ENCODE measurements around the gene GLG1. TPM values are rescaled to one million over a fixed set of nuclear protein-coding genes. Genes with fewer than 3 reads are reported as not detected.
A peak's percentile ranks its signal among the peaks of the same experiment; 100 is the strongest.

GLG1 gene
- total and polyA plus RNA-seq, 4 donors, result 107 to 149 (median 121) TPM

DNA sequence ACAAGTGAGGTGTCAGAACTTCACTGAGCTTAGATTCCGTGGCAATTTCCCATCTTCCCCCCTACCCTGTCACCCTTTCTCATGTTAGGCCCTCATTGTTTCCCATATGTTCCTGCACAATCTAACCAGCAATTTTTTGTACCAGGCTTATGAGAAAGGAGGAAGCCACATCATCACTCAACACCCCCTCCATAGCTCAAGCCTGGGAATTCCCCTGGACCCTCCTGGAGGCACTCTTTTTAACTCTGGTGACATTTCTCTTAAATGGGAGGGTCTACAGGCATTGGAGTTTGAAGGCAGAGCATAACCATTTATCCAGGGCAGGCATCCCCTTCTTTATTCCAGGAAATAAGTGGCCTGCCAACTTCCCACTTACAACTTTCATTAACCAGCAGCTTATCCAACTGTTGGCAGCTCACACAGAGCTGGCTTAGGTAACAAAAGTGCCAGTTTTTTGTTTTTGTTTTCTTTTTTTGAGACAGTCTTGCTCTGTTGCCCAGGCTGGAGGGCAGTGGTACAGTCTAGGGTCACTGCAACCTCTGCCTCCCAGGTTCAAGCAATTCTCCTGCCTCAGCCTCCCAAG, 10.4 kb upstream of the GLG1 start:
- peak in 3 of 6 donors; percentile 17 to 61 (median 38) for DNase-seq (ENCODE audit: low read depth in 4 of 6, low spot score in 6 of 6)
- Histone ChIP-seq H3K36me3 (ENCODE audit: control insufficient read depth, insufficient read depth, low read length) (peaks cover 5% of the 10 kb centered on the region), H3K4me1 (ENCODE audit: control insufficient read depth, insufficient read depth, low read length) (peaks cover 4% of the 10 kb centered on the region), H3K27me3 (ENCODE audit: control insufficient read depth, insufficient read depth, low read length) (no peaks in the 10 kb centered on the region), H3K4me3 (ENCODE audit: low read depth, low read length) (no peak overlapping the region), H3K9me3 (ENCODE audit: control insufficient read depth, insufficient read depth, low read length) (no peaks in the 10 kb centered on the region), H3K27ac (ENCODE audit: low read depth, low read length) (no peak overlapping the region)
- 71% methylated on average over 1 of the region's 1 CpG for WGBS (ENCODE audit: insufficient coverage)

DNA sequence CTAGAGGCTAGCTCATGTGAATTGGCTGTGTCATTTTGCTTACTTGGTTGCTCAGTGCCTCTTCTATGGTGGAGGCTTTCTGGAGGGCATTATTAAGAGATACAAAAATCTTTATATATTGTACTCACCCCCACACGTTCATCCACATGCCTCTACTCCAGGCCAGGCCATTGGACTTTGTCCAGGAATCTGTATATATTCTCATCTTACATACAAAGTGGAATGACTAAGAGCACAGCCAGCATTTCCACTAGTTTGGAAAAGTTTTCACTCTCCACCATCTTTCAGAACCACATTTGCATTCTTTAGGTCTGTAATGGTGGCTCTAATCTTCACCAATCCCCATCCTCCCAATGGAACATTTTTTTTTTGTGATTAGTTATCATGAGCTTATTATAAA, 4.8 kb upstream of the GLG1 start:
- Histone ChIP-seq H3K4me3 (ENCODE audit: low read depth, low read length) (no peak overlapping the region), H3K27me3 (ENCODE audit: control insufficient read depth, insufficient read depth, low read length) (no peaks in the 10 kb centered on the region), H3K27ac (ENCODE audit: low read depth, low read length) (no peak overlapping the region), H3K36me3 (ENCODE audit: control insufficient read depth, insufficient read depth, low read length) (no peaks in the 10 kb centered on the region), H3K9me3 (ENCODE audit: control insufficient read depth, insufficient read depth, low read length) (no peaks in the 10 kb centered on the region), H3K4me1 (ENCODE audit: control insufficient read depth, insufficient read depth, low read length) (peaks cover 4% of the 10 kb centered on the region)
- DNase-seq (ENCODE audit: low read depth in 4 of 6, low spot score in 6 of 6), result no peak
- WGBS (ENCODE audit: insufficient coverage), result no CpG with 5 or more reads among the region's 1 CpG

GRCh38 chr16:74608944-74609343, 2.0 kb upstream of the GLG1 start:
- DNase-seq (ENCODE audit: low read depth in 4 of 6, low spot score in 6 of 6), result no peak
- WGBS (ENCODE audit: insufficient coverage), result 90% methylated on average over 4 of the region's 6 CpGs
- no peaks in the 10 kb centered on the region for H3K27me3 ChIP-seq (ENCODE audit: control insufficient read depth, insufficient read depth, low read length)
- no peaks in the 10 kb centered on the region for H3K9me3 ChIP-seq (ENCODE audit: control insufficient read depth, insufficient read depth, low read length)
- H3K27ac ChIP-seq (ENCODE audit: low read depth, low read length), result no peak overlapping the region
- H3K36me3 ChIP-seq (ENCODE audit: control insufficient read depth, insufficient read depth, low read length), result no peaks in the 10 kb centered on the region
- H3K4me1 ChIP-seq (ENCODE audit: control insufficient read depth, insufficient read depth, low read length), result peaks cover 10% of the 10 kb centered on the region
- H3K4me3 ChIP-seq (ENCODE audit: low read depth, low read length), result no peak overlapping the region

GRCh38 chr16:74608381-74608780, 1.5 kb upstream of the GLG1 start:
- H3K4me1 ChIP-seq (ENCODE audit: control insufficient read depth, insufficient read depth, low read length), result peaks cover 11% of the 10 kb centered on the region
- no peak overlapping the region for H3K27ac ChIP-seq (ENCODE audit: low read depth, low read length)
- no peaks in the 10 kb centered on the region for H3K27me3 ChIP-seq (ENCODE audit: control insufficient read depth, insufficient read depth, low read length)
- no peaks in the 10 kb centered on the region for H3K9me3 ChIP-seq (ENCODE audit: control insufficient read depth, insufficient read depth, low read length)
- no peak overlapping the region for H3K4me3 ChIP-seq (ENCODE audit: low read depth, low read length)
- H3K36me3 ChIP-seq (ENCODE audit: control insufficient read depth, insufficient read depth, low read length), result no peaks in the 10 kb centered on the region
- DNase-seq (ENCODE audit: low read depth in 4 of 6, low spot score in 6 of 6), result no peak
- WGBS (ENCODE audit: insufficient coverage), result 93% methylated on average over 4 of the region's 6 CpGs

DNA sequence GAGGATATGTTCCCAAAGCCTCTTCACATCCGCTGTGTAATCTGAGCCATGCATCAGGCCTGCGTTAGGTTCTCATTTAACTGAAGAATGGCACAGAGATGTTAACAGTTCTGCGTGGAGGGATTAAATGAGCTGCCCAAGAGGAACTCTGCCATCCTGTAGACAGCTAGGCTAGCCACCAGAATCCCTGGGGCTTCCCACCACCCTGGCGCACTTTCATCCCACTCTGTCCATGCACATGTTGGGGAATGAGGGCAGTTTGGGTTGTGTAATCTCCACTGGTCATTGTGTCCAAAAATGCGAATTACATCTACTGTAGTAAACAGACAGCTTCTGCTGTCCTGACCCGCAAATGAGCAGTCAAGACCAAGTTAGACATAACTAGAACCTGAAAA, 1.0 kb upstream of the GLG1 start:
- peak in 1 of 6 donors; percentile 4 for DNase-seq (ENCODE audit: low read depth in 4 of 6, low spot score in 6 of 6)

GRCh38 chr16:74607310-74607961, 522 bp upstream of the GLG1 start:
- WGBS (ENCODE audit: insufficient coverage), result no CpG with 5 or more reads among the region's 14 CpGs
- peak overlapping the region; percentile 84 for H3K4me3 ChIP-seq (ENCODE audit: low read depth, low read length)
- no peaks in the 10 kb centered on the region for H3K27me3 ChIP-seq (ENCODE audit: control insufficient read depth, insufficient read depth, low read length)
- peak overlapping the region; percentile 97 for H3K27ac ChIP-seq (ENCODE audit: low read depth, low read length)
- H3K36me3 ChIP-seq (ENCODE audit: control insufficient read depth, insufficient read depth, low read length), result no peaks in the 10 kb centered on the region
- peak in 1 of 6 donors; percentile 16 for DNase-seq (ENCODE audit: low read depth in 4 of 6, low spot score in 6 of 6)
- peaks cover 11% of the 10 kb centered on the region for H3K4me1 ChIP-seq (ENCODE audit: control insufficient read depth, insufficient read depth, low read length)
- H3K9me3 ChIP-seq (ENCODE audit: control insufficient read depth, insufficient read depth, low read length), result no peaks in the 10 kb centered on the region

More for the DNA sequence above, 1.0 kb upstream of the GLG1 start:
- peaks cover 11% of the 10 kb centered on the region for H3K4me1 ChIP-seq (ENCODE audit: control insufficient read depth, insufficient read depth, low read length)
- H3K36me3 ChIP-seq (ENCODE audit: control insufficient read depth, insufficient read depth, low read length), result no peaks in the 10 kb centered on the region
- H3K27me3 ChIP-seq (ENCODE audit: control insufficient read depth, insufficient read depth, low read length), result no peaks in the 10 kb centered on the region
- no peak overlapping the region for H3K27ac ChIP-seq (ENCODE audit: low read depth, low read length)
- no peak overlapping the region for H3K4me3 ChIP-seq (ENCODE audit: low read depth, low read length)
- H3K9me3 ChIP-seq (ENCODE audit: control insufficient read depth, insufficient read depth, low read length), result no peaks in the 10 kb centered on the region
- WGBS (ENCODE audit: insufficient coverage), result 57% methylated on average over 3 of the region's 6 CpGs

- Histone ChIP-seq H3K36me3 (ENCODE audit: control insufficient read depth, insufficient read depth, low read length) (no peaks in the 10 kb centered on the region), H3K4me1 (ENCODE audit: control insufficient read depth, insufficient read depth, low read length) (peaks cover 11% of the 10 kb centered on the region), H3K27ac (ENCODE audit: low read depth, low read length) (peak overlapping the region; percentile 97), H3K9me3 (ENCODE audit: control insufficient read depth, insufficient read depth, low read length) (no peaks in the 10 kb centered on the region), H3K27me3 (ENCODE audit: control insufficient read depth, insufficient read depth, low read length) (no peaks in the 10 kb centered on the region), H3K4me3 (ENCODE audit: low read depth, low read length) (peak overlapping the region; percentile 84)
- WGBS (ENCODE audit: insufficient coverage), result 0% methylated on average over 16 of the region's 17 CpGs
- DNase-seq (ENCODE audit: low read depth in 4 of 6, low spot score in 6 of 6), result peak in 1 of 6 donors; percentile 29
Observed at GRCh38 chr16:74605746-74606520, 981 bp downstream of the GLG1 start.

DNA sequence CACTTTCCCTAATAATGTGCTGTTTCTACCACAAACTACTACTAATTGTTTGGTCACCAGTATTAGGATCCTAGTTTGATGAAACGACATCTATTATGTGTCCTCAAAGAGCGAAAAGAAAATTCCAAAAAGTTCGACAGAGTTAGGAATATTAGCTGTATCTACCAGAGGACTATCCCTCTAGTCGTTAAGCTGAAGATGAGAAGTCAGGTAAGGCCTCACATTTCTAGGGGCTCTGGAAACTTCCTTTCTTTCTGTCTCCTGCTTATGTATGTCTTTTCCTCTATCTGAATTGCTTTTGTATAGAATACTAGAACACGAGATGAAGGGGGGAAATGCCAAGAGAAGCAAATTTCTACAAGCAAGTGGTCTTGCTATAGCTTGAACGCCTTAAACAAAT, 1.6 kb downstream of the GLG1 start:
- WGBS (ENCODE audit: insufficient coverage), result no CpG with 5 or more reads among the region's 6 CpGs
- no peaks in the 10 kb centered on the region for H3K9me3 ChIP-seq (ENCODE audit: control insufficient read depth, insufficient read depth, low read length)
- H3K27ac ChIP-seq (ENCODE audit: low read depth, low read length), result no peak overlapping the region
- no peaks in the 10 kb centered on the region for H3K27me3 ChIP-seq (ENCODE audit: control insufficient read depth, insufficient read depth, low read length)
- peaks cover 11% of the 10 kb centered on the region for H3K4me1 ChIP-seq (ENCODE audit: control insufficient read depth, insufficient read depth, low read length)
- peak overlapping the region; percentile 84 for H3K4me3 ChIP-seq (ENCODE audit: low read depth, low read length)
- no peaks in the 10 kb centered on the region for H3K36me3 ChIP-seq (ENCODE audit: control insufficient read depth, insufficient read depth, low read length)
- DNase-seq (ENCODE audit: low read depth in 4 of 6, low spot score in 6 of 6), result no peak

GRCh38 chr16:74603848-74604247, 3.1 kb downstream of the GLG1 start:
- Histone ChIP-seq H3K27me3 (ENCODE audit: control insufficient read depth, insufficient read depth, low read length) (no peaks in the 10 kb centered on the region), H3K27ac (ENCODE audit: low read depth, low read length) (no peak overlapping the region), H3K4me3 (ENCODE audit: low read depth, low read length) (no peak overlapping the region), H3K36me3 (ENCODE audit: control insufficient read depth, insufficient read depth, low read length) (no peaks in the 10 kb centered on the region), H3K9me3 (ENCODE audit: control insufficient read depth, insufficient read depth, low read length) (no peaks in the 10 kb centered on the region), H3K4me1 (ENCODE audit: control insufficient read depth, insufficient read depth, low read length) (peaks cover 11% of the 10 kb centered on the region)
- no peak for DNase-seq (ENCODE audit: low read depth in 4 of 6, low spot score in 6 of 6)
- 87% methylated on average over 3 of the region's 4 CpGs for WGBS (ENCODE audit: insufficient coverage)

Data from spinal cord (tissue), 10 donors.